Measurements from ENCODE around the gene MOXD1.
"Not testable (repeated sequence)": the region's sequence is repeated elsewhere in the genome, so short reads cannot be mapped to it uniquely, and the experiment has no call there.

The MOXD1 gene

DNA sequence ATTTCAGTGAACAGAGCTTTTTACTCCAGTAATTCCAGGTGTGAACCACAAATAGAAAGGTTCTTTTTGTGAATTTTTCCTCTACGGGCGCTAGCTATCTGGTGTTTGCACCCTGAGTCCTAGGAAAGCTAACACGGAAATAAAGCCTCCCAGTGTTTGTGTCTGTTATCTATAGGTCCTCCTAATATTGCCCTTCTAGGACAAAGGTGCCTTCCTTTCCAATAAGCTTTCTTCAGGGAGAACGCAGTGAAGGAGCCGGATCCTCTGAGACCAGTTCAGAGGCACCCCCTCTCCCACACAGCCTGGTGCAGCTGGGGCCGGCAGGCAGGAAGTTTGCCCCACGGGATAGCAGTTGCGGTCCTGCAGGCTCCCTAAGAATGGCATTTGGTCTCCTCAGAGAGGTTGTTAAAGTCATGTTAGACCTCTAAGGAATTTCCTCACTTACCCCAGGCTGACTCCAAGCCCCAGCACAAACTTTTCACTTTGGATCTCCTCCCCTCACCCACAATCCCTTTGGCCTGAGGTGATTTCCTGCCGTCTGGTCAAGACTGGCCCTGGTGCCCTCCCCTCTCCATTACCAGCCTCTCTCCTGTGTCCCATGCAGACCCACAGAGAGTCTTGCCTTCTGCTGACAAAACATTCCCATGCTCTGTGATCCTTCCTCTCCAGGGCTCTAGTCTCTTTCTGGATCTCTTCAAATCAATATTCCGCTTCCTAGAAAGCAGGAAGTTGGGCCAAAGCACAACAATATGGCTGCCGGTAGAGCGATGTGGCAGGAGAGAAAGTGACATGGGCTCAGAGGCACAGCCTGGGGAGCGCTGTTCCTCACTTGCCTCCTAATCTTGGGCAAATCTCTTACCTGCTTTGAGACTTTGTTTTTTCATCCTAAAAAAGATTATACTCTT lies 126.0 kb downstream of the MOXD1 start:
- no peak for DNase-seq

DNA sequence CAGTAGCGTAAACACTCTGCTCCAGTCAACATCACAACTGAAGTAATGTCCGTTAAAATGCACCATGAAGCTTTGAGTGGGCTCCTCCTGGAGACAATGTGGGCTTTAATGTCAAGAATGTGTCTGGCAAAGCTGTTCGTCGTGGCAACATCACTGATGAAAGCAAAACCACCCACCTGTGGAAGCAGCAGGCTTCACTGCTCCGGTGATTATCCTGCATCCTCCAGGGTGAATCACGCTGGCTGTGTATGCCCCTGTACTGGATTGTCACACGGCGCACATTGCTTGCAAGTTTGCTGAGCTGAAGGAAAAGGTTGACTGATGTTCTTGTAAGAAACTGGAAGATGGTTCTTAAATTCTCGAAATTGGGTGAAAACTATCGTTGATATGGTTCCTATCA lies 128.5 kb downstream of the MOXD1 start:
- no peak for DNase-seq

DNA sequence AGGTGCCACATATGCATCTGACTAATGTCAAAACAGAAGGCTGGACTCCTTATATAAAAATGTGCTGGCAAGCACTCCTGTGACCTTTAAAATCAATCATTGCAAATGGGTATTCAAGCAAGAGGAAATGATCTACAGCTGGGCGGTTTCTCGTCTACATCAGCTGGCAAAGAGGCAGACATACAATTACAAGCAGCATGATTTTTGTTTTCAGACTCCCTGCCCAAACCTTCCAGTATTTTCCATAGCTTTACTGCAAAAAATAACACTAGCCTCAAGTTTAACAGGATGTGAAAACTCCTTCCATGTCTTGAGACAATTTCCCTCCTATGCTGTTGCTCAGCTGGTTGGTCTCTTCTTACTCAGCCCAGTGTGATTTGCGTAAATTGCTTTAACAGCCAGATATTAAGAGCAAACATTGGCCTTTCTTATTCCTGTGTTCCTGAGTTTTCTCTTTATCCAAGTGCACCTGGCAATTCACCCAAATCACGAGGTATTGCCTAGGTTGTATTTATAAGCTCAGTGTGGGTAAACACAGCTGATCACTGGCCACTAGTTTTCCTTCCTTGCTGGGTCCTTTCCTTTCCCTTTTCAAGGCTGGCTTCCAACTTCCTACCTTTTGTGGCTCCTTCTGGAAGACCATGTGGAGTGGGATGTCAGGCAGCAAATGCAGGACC lies 130.4 kb downstream of the MOXD1 start:
- no peak for DNase-seq

DNA sequence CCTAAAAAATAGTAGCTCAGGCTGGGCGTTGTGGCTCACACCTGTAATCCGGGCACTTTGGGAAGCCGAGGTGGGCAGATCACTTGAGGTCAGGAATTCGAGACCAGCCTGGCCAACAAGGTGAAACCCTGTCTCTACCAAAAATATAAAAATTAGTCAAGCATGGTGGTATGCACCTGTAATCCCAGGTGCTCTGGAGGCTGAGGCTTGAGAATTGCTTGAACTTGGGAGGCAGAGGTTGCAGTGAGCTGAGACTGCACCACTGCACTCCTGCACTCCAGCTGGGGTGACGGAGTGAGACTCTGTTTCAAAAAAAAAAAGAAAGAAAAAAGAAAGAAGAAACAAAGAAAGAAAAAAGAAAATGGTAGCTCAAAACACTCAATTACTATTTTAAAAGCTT lies 132.6 kb downstream of the MOXD1 start:
- not testable (repeated sequence) for DNase-seq

DNA sequence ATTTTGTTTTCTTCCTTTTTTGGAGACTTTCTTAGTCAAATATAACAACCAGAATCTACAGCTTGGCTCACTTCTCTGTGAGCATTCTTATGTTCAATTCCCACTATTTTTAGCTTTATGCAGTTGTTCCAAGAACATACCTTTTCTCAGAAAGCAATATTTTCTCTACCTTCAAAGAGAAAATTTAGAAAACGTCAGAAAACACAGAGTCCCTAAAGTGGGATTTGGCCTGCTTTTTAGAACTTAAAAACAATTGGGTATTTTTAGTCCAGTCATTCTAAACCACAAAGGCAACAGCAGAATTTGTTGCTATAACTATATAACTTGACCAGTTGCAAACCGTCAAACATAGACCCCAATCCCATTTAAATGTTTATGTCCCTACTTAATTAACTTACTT lies 133.1 kb downstream of the MOXD1 start:
- DNase-seq, result no peak

DNA sequence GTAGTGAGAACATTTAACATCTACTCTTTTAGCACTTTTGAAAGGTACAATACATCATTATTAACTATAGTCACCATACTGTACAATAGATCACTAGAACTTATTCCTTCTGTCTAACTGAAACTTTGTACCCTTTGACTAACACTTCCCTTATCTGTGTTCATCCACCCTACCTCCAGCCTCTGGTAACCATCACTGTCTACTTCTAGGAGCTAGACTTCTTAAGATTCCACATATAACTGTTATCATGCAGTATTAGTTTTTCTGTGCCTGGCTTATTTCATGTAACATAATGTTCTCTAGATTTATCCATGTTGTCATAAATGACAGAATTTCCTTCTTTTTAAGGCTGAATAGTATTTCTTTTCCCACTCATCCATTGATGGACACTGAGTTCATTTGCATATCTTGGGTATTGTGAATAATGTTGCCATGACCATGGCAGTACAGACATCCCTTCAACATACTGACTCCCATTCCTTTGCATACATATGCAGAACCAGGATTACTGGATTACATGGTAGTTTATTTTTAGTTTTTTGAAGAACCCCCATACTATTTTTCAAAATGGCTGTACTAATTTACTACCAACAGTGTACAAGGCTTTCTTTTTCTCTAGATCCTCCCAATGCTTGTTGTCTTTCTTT lies 135.7 kb downstream of the MOXD1 start:
- no peak for DNase-seq

DNA sequence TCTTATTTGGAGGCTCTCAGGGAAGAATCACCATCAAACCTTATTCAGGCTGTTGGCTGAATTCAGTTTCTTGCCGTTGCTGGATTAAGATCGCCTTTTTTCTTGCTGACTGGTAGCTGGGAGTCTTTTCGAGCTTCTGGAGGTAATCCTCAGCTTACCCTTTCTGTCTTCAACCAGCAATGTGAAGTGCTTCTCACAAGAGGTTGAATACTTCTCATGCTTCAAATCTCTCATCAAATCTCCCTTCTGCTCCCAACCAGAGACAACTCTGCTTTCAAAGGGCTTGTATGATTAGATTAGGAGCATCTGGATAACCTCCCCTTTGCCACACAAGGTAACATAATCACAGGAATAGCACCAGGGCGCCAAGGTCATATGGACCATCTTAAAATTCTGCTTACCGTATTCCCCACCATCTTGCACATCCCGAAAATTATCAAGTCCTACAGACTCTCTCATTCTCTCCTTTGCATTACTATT lies 137.2 kb downstream of the MOXD1 start:
- DNase-seq, result no peak

DNA sequence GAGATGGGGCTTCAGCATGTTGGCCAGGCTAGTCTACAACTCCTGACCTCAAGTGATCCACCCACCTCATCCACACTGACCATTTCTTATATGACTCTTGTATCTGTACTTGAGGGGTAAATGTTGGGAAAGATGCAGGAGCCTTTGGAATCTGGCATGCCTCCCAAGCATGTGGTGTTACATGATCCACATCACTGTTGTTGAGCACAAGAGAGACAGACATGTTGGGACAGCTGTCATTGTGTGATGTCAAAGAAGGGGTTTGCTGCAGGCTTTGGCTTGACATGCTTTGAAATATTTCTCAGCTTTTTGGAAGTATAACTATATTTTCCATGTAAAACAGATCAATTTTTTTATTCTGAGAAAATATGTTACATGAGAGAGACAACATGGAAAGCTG lies 139.9 kb downstream of the MOXD1 start:
- DNase-seq, result no peak

DNA sequence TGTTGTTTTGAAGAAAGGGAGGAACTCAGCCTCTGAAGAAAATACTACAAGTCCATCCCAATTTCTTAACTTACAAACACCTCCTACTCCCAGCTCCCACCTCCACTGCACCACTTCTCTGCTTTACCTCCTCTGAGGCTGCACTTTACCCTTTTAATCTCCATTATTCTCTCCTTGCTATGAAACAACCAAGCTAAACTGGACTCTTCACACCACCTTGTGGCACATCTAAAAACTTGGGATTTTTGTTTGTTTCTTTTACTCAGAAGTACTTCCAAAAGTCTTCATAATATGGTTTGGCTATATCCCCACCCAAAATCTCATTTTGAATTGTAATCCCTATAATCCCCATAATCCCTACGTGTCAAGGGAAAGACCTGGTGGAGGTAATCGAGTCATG lies 142.2 kb downstream of the MOXD1 start:
- no peak for DNase-seq

DNA sequence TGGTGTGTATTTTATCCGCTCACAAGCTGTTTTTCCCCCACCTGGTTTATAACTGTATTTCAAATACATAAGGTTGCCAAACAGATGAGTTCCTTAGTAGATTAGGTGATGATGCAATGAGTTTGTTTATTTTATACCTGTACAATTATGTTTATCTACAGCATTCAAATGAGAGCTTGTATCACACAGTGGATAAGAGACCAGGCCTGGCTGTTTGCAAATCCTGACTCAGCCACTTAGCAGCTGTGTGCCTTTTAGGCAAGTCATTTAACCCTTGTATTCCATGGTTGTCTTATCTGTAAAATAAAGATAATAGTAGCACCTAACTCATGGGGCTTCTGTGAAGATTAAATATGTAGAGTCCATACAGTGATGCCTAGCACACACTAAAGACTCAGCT lies 143.7 kb downstream of the MOXD1 start:
- no peak for DNase-seq

DNA sequence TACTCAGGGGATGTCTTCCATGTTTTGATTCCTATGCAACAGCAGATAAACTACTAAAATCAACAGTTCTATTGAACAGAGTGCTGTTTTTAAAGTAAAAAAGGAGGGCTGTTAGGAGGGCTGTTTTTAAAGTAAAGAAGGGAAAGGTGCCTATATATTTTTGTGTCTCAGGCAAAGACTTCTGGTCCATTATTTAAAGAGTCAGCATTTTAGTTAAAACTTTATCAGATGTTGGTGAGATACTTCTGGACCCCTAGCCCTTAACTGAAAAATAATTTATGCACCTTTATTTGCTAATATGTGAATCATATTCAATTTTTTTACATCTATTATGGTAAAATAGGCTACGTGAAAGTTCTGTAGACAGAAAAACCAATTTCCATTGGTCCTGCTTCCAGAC lies 144.8 kb downstream of the MOXD1 start:
- no peak for DNase-seq

DNA sequence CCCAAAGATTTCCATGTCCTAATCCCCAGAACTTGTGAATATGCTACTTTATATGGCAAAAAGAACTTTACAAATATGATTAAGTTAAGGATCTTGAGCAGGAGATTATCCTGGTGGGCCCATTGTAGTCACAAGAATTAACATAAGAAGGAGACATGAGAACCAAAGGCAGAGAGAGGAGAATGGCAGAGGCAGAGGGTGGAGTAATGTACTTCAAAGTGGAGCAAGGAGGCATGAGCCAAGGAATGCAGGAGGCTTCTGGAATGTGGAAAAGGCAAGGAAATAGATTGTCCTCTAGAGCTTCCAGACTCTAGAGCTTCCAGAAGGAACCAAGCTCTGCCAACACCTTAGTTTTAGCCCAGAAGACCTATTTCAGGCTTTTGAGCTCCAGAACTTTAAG lies 147.4 kb downstream of the MOXD1 start:
- DNase-seq, result no peak

DNA sequence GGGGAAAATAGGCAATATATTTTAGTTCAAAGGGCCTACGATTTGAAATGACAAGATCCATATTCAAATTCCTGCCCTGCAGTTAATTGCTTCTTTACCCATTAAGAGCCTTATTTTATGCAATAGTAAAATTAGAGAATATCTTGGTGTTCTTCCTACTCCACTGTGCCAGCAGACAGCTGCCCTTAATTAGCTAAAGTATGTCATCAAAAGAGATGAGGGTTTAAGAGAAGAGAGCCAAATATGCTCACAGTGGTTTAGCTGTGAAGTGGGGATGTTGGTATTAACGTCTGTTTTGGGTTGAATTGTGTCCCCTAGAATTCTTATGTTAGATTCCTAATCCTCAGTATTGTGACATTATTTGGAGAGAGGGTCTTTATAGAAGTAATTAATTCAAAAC lies 148.1 kb downstream of the MOXD1 start:
- DNase-seq, result no peak

DNA sequence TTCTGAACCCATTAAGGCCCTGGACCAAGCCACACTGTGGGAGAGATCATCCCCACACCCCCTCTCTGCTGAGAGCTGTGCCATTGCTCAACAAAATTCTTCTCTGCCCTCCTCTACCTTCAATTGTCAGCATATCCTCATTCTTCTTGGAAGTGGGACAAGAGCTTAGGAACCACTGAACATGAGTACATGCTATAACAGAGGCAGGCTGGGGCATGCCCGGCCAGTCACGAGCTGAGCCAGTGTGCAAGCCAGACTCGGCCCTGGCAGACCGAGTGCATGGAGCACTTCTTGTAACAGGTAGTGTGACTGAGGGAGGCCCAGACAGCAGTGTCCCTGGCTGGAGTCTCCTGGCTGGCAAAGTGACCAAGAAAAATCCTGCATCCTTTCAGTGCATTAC lies 149.2 kb downstream of the MOXD1 start:
- no peak for DNase-seq

DNA sequence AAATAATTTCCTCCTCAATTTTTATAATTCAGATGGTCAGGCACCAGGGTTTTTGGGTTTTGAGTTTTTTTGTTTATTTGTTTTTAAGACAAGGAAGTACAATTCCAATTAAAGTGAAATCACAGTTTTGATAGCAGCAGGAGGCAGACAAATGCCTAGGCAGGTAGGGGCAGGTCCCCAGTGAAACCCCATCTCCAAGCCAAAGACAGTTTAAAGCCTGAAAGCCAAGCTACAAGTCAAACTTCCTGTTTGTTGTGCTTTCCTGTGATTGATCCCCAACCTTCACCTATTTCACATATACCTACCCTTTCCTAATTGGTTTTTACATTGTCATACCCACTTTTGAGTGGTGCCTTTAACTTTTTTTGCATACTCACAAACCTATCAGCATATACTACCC lies 149.6 kb downstream of the MOXD1 start:
- no peak for DNase-seq

DNA sequence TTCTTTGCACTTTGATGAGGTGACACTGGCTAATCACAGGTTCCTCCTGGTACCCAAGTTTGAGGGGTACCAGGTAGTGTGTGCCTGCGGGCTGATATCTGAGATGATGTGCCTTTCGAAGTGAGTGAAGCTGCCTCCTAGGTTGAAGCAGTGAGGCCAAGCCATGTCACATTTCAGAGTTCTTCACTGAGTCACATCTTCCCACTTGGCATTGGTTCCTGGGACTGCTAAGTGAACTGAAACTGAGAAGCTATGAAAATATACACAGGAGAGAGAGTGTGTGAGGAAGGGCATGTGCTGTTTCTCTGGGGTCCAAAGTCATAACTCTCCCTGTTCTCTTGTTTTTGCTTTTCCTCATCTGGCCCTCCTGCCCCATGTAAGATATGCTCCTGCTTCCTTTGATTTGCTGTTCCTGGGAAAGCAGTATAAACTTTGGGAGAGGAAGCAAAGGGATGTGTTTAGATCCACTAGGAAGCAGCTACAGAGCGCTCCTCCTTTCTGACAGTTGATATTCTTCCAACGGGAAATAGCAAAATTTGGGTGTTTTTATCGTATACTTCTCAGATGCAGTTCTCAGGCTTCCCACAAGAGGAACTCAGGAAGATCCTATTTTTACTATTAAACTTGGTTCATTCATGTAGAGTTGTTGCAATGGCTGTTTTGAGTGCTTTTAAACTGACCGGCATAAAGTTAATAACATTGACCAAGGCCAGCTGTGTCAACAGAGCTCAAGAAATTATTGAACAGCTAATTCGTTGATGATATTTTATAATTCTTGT lies 153.7 kb downstream of the MOXD1 start:
- DNase-seq, result no peak

DNA sequence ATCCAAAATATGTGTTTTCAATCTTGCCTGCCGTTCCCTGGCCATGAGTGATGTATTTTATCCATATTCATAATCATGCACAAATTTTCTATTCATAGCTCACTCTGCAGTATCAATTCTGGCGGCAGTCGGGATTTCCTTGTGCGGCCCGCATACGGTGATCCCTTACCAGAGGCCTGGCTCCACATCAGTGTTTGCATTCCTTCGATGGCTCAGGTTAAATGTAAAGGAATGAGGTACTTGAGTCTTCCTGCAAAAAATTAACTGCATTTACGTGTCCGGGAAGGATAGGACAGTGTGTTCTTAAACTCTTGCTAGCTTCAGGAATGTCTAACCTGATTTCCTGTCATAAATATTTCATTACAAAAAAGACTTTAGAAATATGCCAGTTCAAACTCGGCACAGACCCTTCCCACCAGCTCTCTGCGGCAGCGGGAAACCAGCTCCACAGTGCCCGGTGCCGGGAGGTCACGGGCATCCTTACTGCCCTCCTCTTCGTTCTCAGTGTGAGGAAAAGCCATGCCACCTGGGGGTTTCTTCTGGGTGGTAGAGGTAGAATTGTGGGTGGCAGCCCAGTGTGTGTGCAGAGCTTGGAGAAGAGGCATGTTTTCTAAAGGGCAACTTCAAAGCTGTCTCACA lies 154.5 kb downstream of the MOXD1 start:
- DNase-seq, result no peak

DNA sequence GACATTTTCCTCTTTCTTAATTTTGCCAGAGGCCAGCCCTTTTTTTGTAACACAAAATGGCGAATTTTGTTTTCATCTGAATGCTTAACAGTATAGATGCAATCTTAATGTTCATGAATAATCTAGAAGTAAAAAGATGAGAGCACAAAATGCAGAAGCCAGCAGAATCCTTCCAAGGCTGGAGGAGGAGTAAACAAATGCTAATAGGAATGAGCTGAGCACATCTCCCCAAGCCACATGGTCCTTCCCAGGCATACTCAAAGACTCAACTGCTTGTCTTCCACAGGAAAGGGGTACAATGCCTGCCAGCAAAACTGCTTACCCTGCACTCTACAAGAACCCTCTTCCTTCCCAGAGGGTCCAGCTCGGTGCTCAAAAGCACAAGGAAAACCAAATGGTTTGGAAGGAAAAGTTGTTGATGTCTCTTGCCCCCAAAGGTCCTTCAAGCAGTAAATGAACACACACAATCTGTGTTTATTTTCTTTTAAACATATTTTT lies 155.1 kb downstream of the MOXD1 start:
- DNase-seq, result no peak
